ENCODE results near the gene ALDH1L1.

ALDH1L1 gene

GRCh38 chr3:126125781-126126251, 54.6 kb downstream of the ALDH1L1 start:
- Histone ChIP-seq H2BK120ac (ENCODE audit: insufficient read depth, low read length, poor library complexity) (no peak overlapping the region), H3K4me2 (ENCODE audit: low read length) (no peak overlapping the region), H3K9ac (ENCODE audit: low read length) (no peak overlapping the region), H3K14ac (ENCODE audit: low read length) (no peak overlapping the region), H3K9me3 (ENCODE audit: insufficient read depth, low read depth, low read length) (peaks cover 2% of the 10 kb centered on the region), H3K27me3 (ENCODE audit: insufficient read depth, low read length) (no peaks in the 10 kb centered on the region), H3K4ac (ENCODE audit: low read depth, low read length) (no peak overlapping the region), H4K8ac (ENCODE audit: low read depth, low read length) (no peak overlapping the region), H3K27ac (ENCODE audit: low read depth, low read length) (no peak overlapping the region), H3K79me1 (ENCODE audit: low read length) (no peaks in the 10 kb centered on the region), H3K23ac (ENCODE audit: low read length) (no peak overlapping the region), H2BK12ac (ENCODE audit: low read length) (no peak overlapping the region), H3K4me3 (ENCODE audit: low read depth, low read length) (no peak overlapping the region), H3K18ac (ENCODE audit: low read length) (no peak overlapping the region), H4K12ac (ENCODE audit: low read depth, low read length) (no peak overlapping the region), H4K91ac (ENCODE audit: low read depth, low read length) (no peak overlapping the region), H3K36me3 (ENCODE audit: control insufficient read depth in 1 of 2, insufficient read depth in 2 of 2, low read length in 2 of 2) (no peaks in the 10 kb centered on the region), H2BK5ac (ENCODE audit: low read depth, low read length, poor library complexity) (no peak overlapping the region), H3K79me2 (ENCODE audit: control insufficient read depth, insufficient read depth, low read length, poor library complexity) (no peaks in the 10 kb centered on the region), H2AFZ (ENCODE audit: insufficient read depth, low read length, poor library complexity) (no peak overlapping the region), H2AK5ac (ENCODE audit: low read length) (no peak overlapping the region), H3K4me1 (ENCODE audit: control insufficient read depth in 1 of 2, insufficient read depth in 2 of 2, low read length in 2 of 2) (no peaks in the 10 kb centered on the region)
- DNase-seq: no peak
- WGBS (ENCODE audit: extremely low coverage, insufficient coverage, insufficient read length): no CpG with 5 or more reads among the region's 2 CpGs

GRCh38 chr3:126125341-126125740, 55.0 kb downstream of the ALDH1L1 start:
- Histone ChIP-seq H3K27me3 (ENCODE audit: insufficient read depth, low read length) (no peaks in the 10 kb centered on the region), H3K79me2 (ENCODE audit: control insufficient read depth, insufficient read depth, low read length, poor library complexity) (no peaks in the 10 kb centered on the region), H3K4me3 (ENCODE audit: low read depth, low read length) (no peak overlapping the region), H2BK120ac (ENCODE audit: insufficient read depth, low read length, poor library complexity) (no peak overlapping the region), H3K36me3 (ENCODE audit: control insufficient read depth in 1 of 2, insufficient read depth in 2 of 2, low read length in 2 of 2) (no peaks in the 10 kb centered on the region), H4K12ac (ENCODE audit: low read depth, low read length) (no peak overlapping the region), H3K27ac (ENCODE audit: low read depth, low read length) (no peak overlapping the region), H3K9me3 (ENCODE audit: insufficient read depth, low read depth, low read length) (peaks cover 2% of the 10 kb centered on the region), H3K18ac (ENCODE audit: low read length) (no peak overlapping the region), H3K4me2 (ENCODE audit: low read length) (no peak overlapping the region), H2AFZ (ENCODE audit: insufficient read depth, low read length, poor library complexity) (no peak overlapping the region), H3K14ac (ENCODE audit: low read length) (no peak overlapping the region), H2BK12ac (ENCODE audit: low read length) (no peak overlapping the region), H3K4me1 (ENCODE audit: control insufficient read depth in 1 of 2, insufficient read depth in 2 of 2, low read length in 2 of 2) (no peaks in the 10 kb centered on the region), H4K91ac (ENCODE audit: low read depth, low read length) (no peak overlapping the region), H4K8ac (ENCODE audit: low read depth, low read length) (no peak overlapping the region), H3K23ac (ENCODE audit: low read length) (no peak overlapping the region), H3K9ac (ENCODE audit: low read length) (no peak overlapping the region), H3K4ac (ENCODE audit: low read depth, low read length) (no peak overlapping the region), H2AK5ac (ENCODE audit: low read length) (no peak overlapping the region), H3K79me1 (ENCODE audit: low read length) (no peaks in the 10 kb centered on the region), H2BK5ac (ENCODE audit: low read depth, low read length, poor library complexity) (no peak overlapping the region)
- DNase-seq: no peak
- no CpG with 5 or more reads among the region's 5 CpGs for WGBS (ENCODE audit: extremely low coverage, insufficient coverage, insufficient read length)

GRCh38 chr3:126124896-126125295, 55.5 kb downstream of the ALDH1L1 start:
- Histone ChIP-seq H4K8ac (ENCODE audit: low read depth, low read length) (no peak overlapping the region), H2BK12ac (ENCODE audit: low read length) (no peak overlapping the region), H3K79me2 (ENCODE audit: control insufficient read depth, insufficient read depth, low read length, poor library complexity) (no peaks in the 10 kb centered on the region), H4K12ac (ENCODE audit: low read depth, low read length) (no peak overlapping the region), H3K14ac (ENCODE audit: low read length) (no peak overlapping the region), H2BK120ac (ENCODE audit: insufficient read depth, low read length, poor library complexity) (no peak overlapping the region), H3K36me3 (ENCODE audit: control insufficient read depth in 1 of 2, insufficient read depth in 2 of 2, low read length in 2 of 2) (no peaks in the 10 kb centered on the region), H3K27ac (ENCODE audit: low read depth, low read length) (no peak overlapping the region), H3K23ac (ENCODE audit: low read length) (no peak overlapping the region), H3K9ac (ENCODE audit: low read length) (no peak overlapping the region), H4K91ac (ENCODE audit: low read depth, low read length) (no peak overlapping the region), H2AK5ac (ENCODE audit: low read length) (no peak overlapping the region), H3K27me3 (ENCODE audit: insufficient read depth, low read length) (no peaks in the 10 kb centered on the region), H3K79me1 (ENCODE audit: low read length) (no peaks in the 10 kb centered on the region), H2BK5ac (ENCODE audit: low read depth, low read length, poor library complexity) (no peak overlapping the region), H3K4me3 (ENCODE audit: low read depth, low read length) (no peak overlapping the region), H3K4me1 (ENCODE audit: control insufficient read depth in 1 of 2, insufficient read depth in 2 of 2, low read length in 2 of 2) (no peaks in the 10 kb centered on the region), H2AFZ (ENCODE audit: insufficient read depth, low read length, poor library complexity) (no peak overlapping the region), H3K4me2 (ENCODE audit: low read length) (no peak overlapping the region), H3K18ac (ENCODE audit: low read length) (no peak overlapping the region), H3K4ac (ENCODE audit: low read depth, low read length) (no peak overlapping the region), H3K9me3 (ENCODE audit: insufficient read depth, low read depth, low read length) (peaks cover 2% of the 10 kb centered on the region)
- no peak for DNase-seq
- no CpG with 5 or more reads among the region's 9 CpGs for WGBS (ENCODE audit: extremely low coverage, insufficient coverage, insufficient read length)

GRCh38 chr3:126124148-126124868, 56.1 kb downstream of the ALDH1L1 start:
- no peak overlapping the region for H2BK120ac ChIP-seq (ENCODE audit: insufficient read depth, low read length, poor library complexity)
- H3K4me2 ChIP-seq (ENCODE audit: low read length): no peak overlapping the region
- no peaks in the 10 kb centered on the region for H3K36me3 ChIP-seq (ENCODE audit: control insufficient read depth in 1 of 2, insufficient read depth in 2 of 2, low read length in 2 of 2)
- H2BK5ac ChIP-seq (ENCODE audit: low read depth, low read length, poor library complexity): no peak overlapping the region
- no peak overlapping the region for H3K9ac ChIP-seq (ENCODE audit: low read length)
- H3K79me1 ChIP-seq (ENCODE audit: low read length): no peaks in the 10 kb centered on the region
- no peaks in the 10 kb centered on the region for H3K27me3 ChIP-seq (ENCODE audit: insufficient read depth, low read length)
- no peak overlapping the region for H3K14ac ChIP-seq (ENCODE audit: low read length)
- DNase-seq: no peak
- no peak overlapping the region for H4K8ac ChIP-seq (ENCODE audit: low read depth, low read length)
- H3K4ac ChIP-seq (ENCODE audit: low read depth, low read length): no peak overlapping the region
- no peak overlapping the region for H2AK5ac ChIP-seq (ENCODE audit: low read length)
- H2BK12ac ChIP-seq (ENCODE audit: low read length): no peak overlapping the region
- H3K18ac ChIP-seq (ENCODE audit: low read length): no peak overlapping the region
- no peak overlapping the region for H4K12ac ChIP-seq (ENCODE audit: low read depth, low read length)
- no peak overlapping the region for H3K23ac ChIP-seq (ENCODE audit: low read length)
- no CpG with 5 or more reads among the region's 10 CpGs for WGBS (ENCODE audit: extremely low coverage, insufficient coverage, insufficient read length)
- H3K4me1 ChIP-seq (ENCODE audit: control insufficient read depth in 1 of 2, insufficient read depth in 2 of 2, low read length in 2 of 2): no peaks in the 10 kb centered on the region
- H4K91ac ChIP-seq (ENCODE audit: low read depth, low read length): no peak overlapping the region
- no peak overlapping the region for H2AFZ ChIP-seq (ENCODE audit: insufficient read depth, low read length, poor library complexity)
- no peaks in the 10 kb centered on the region for H3K79me2 ChIP-seq (ENCODE audit: control insufficient read depth, insufficient read depth, low read length, poor library complexity)
- peaks cover under 1% of the 10 kb centered on the region for H3K9me3 ChIP-seq (ENCODE audit: insufficient read depth, low read depth, low read length)
- H3K27ac ChIP-seq (ENCODE audit: low read depth, low read length): no peak overlapping the region
- H3K4me3 ChIP-seq (ENCODE audit: low read depth, low read length): no peak overlapping the region
